Endothelial cell of umbilical vein (primary cell): Measurements from ENCODE around the gene STRN. TPM values are rescaled to one million over a fixed set of nuclear protein-coding genes. Genes with fewer than 3 reads are reported as not detected.

ENCODE experiments used
- BruUV-seq: library from RNA; stranded (reverse); fragments of 400-500 nt; replicated peaks from 2 replicates; lab custom pipeline; 2021; lab: Mats Ljungman, UMichigan
- CTCF ChIA-PET: fragments of 300-600, 350-600 bp; sonication (Branson Sonifier 250); formaldehyde crosslinking; loops from one replicate; lab custom pipeline; 2021; ENCODE audit warnings: antibody characterized with exemption, inconsistent platforms; lab: Charles Lee
- POLR2A ChIA-PET: fragments of 300-600, 350-600 bp; sonication (Branson Sonifier 250); formaldehyde crosslinking; loops from one replicate; lab custom pipeline; 2021; ENCODE audit warnings: antibody characterized with exemption, inconsistent platforms; lab: Charles Lee
- DNase-seq: peaks from one replicate; pipeline ENCODE4 v3.0.0-alpha.2; 2011; ENCODE audit warnings: low read depth, low spot score
- FAIRE-seq: peaks from 2 replicates; lab custom pipeline; 2011; peaks lifted over from hg19 to GRCh38; lab: Jason Lieb, UNC
- H2AFZ ChIP-seq: 2 replicates; pipeline ENCODE4 v1.6.0; 2012; ENCODE audit warnings: low read depth, low read length, control low read depth, inconsistent platforms
- H3K27ac ChIP-seq: 2 replicates; pipeline ENCODE4 v1.5.1; 2011; ENCODE audit warnings: low read depth, mild to moderate bottlenecking, control low read depth, low read length, moderate library complexity; ENCODE audit not compliant: insufficient read depth
- H3K27me3 ChIP-seq, 2 experiments: 2 replicates each; pipeline versions ENCODE4 v1.6.0 to v1.6.1; 2011; ENCODE audit warnings: low read length in 2 of 2, mixed read lengths in 1 of 2; ENCODE audit not compliant: control insufficient read depth in 2 of 2, insufficient read depth in 2 of 2
- H3K36me3 ChIP-seq, 2 experiments: 2 replicates in 1 of 2; 3 replicates in 1 of 2; pipeline ENCODE4 v1.5.1; 2011; ENCODE audit warnings: low read length in 2 of 2, mild to moderate bottlenecking in 1 of 2, moderate library complexity in 1 of 2; ENCODE audit not compliant: control insufficient read depth in 2 of 2, insufficient read depth in 2 of 2; ENCODE audit errors: extremely low read depth in 1 of 2
- H3K4me1 ChIP-seq: 3 replicates; pipeline ENCODE4 v1.5.1; 2011; ENCODE audit warnings: mild to moderate bottlenecking, low read length; ENCODE audit not compliant: control insufficient read depth, insufficient read depth; ENCODE audit errors: extremely low read depth
- H3K4me2 ChIP-seq: 2 replicates; pipeline ENCODE4 v1.6.1; 2011; ENCODE audit warnings: low read length, control low read depth, mixed read lengths; ENCODE audit not compliant: insufficient read depth
- H3K4me3 ChIP-seq, 3 experiments: fragments of 200-600 bp in 1 of 3; sonication (generic), shearing (Covaris generic) in 1 of 3; replicated peaks in 1 of 3; 2 replicates each; pipeline ENCODE4 v1.5.1; 2011 to 2016; ENCODE audit warnings: control low read depth in 3 of 3, low read length in 3 of 3, mild to moderate bottlenecking in 2 of 3, inconsistent platforms in 1 of 3, low read depth in 1 of 3, moderate library complexity in 1 of 3; ENCODE audit not compliant: insufficient read depth in 1 of 3
- H3K79me2 ChIP-seq: 2 replicates; pipeline ENCODE4 v1.6.0; 2012; ENCODE audit warnings: low read length, inconsistent platforms; ENCODE audit not compliant: control insufficient read depth, insufficient read depth
- H3K9ac ChIP-seq: replicated peaks from 2 replicates; pipeline ENCODE3; 2011; ENCODE audit warnings: low read length, control low read depth; ENCODE audit not compliant: insufficient read depth; ENCODE audit errors: extremely low read depth
- H3K9me1 ChIP-seq: replicated peaks from 3 replicates; pipeline ENCODE4 v1.6.0; 2011; ENCODE audit warnings: mild to moderate bottlenecking, low read length; ENCODE audit not compliant: control insufficient read depth, insufficient read depth; ENCODE audit errors: extremely low read depth
- H3K9me3 ChIP-seq: replicated peaks from 2 replicates; pipeline ENCODE4 v1.5.1; 2012; ENCODE audit warnings: low read length, inconsistent platforms; ENCODE audit not compliant: control insufficient read depth, insufficient read depth
- H4K20me1 ChIP-seq: replicated peaks from 2 replicates; pipeline ENCODE3; 2011; ENCODE audit warnings: mild to moderate bottlenecking, low read length; ENCODE audit not compliant: control insufficient read depth, insufficient read depth; ENCODE audit errors: extremely low read depth
- EZH2 ChIP-seq: IDR thresholded peaks from 2 replicates; pipeline ENCODE4 v1.6.1; 2012; ENCODE audit warnings: borderline replicate concordance, low read depth, mild to moderate bottlenecking, moderate library complexity, low read length, inconsistent platforms; ENCODE audit not compliant: severe bottlenecking
- FOS ChIP-seq: IDR thresholded peaks from 2 replicates; pipeline ENCODE4 v1.6.1; 2011; ENCODE audit warnings: mild to moderate bottlenecking, low read length, moderate library complexity, borderline replicate concordance; ENCODE audit not compliant: insufficient read depth
- GATA2 ChIP-seq: IDR thresholded peaks from 2 replicates; pipeline ENCODE4 v1.7.0; 2011; ENCODE audit warnings: low read depth, mild to moderate bottlenecking, moderate library complexity, mixed read lengths, low read length; ENCODE audit not compliant: insufficient read length, insufficient read depth
- JUN ChIP-seq: IDR thresholded peaks from 2 replicates; pipeline ENCODE4 v1.6.1; 2011; ENCODE audit warnings: borderline replicate concordance, low read depth; ENCODE audit not compliant: insufficient read length, insufficient read depth
- MYC ChIP-seq: IDR thresholded peaks from one replicate; pipeline ENCODE4 v1.6.1; 2011; ENCODE audit warnings: mild to moderate bottlenecking, low read depth, low read length
- POLR2A ChIP-seq: IDR thresholded peaks from 2 replicates; pipeline ENCODE4 v1.6.1; 2012; ENCODE audit warnings: low read depth, mild to moderate bottlenecking, control low read depth, low read length
- POLR2AphosphoS5 ChIP-seq: IDR thresholded peaks from 2 replicates; pipeline ENCODE4 v1.6.1; 2012; ENCODE audit warnings: low read depth, mild to moderate bottlenecking, control low read depth, low read length, moderate library complexity; ENCODE audit not compliant: insufficient read depth
- dilution Hi-C: fragments of 300-500 bp; cut with MboI; formaldehyde crosslinking; loops from one replicate; pipeline ENCODE4 v1.15.0; 2019; ENCODE audit warnings: low sequenced_read_pairs; ENCODE audit not compliant: extremely low pct_ligation_motif_present
- intact Hi-C: fragments of 100-400 bp; cut with micrococcal nuclease; formaldehyde crosslinking; loops from one replicate; pipeline ENCODE4 v1.10.0; 2022
- polyA plus RNA-seq, 4 experiments: library from polyadenylated mRNA; depleted of rRNA in 3 of 4; stranded (reverse) in 3 of 4; unstranded in 1 of 4; fragments of >200 nt; gene quantifications; 2 replicates each; pipeline versions ENCODE4 v1.2.1 to v1.2.3, GENCODE V29; 2011 to 2012; ENCODE audit warnings: missing spikeins in 1 of 4
- total RNA-seq: library from RNA; stranded (reverse); gene quantifications from 2 replicates; pipeline ENCODE4 v1.2.3, GENCODE V29; 2021
- TF ChIP-seq, protein P1 (sequence below), 2 donors: IDR thresholded peaks; 1 replicate in 1 of 2; 2 replicates in 1 of 2; pipeline ENCODE4 v1.5.1; 2011; ENCODE audit warnings: low read length in 2 of 2, mild to moderate bottlenecking in 2 of 2, moderate library complexity in 2 of 2, control low read depth in 1 of 2, inconsistent platforms in 1 of 2, low read depth in 1 of 2; ENCODE audit not compliant: insufficient read depth in 1 of 2; ENCODE audit errors: extremely low read depth in 1 of 2
- TF ChIP-seq, protein P2 (sequence below): IDR thresholded peaks from 2 replicates; pipeline ENCODE4 v1.6.1; 2011; ENCODE audit not compliant: insufficient read depth, insufficient read length

STRN gene
- total and polyA plus RNA-seq, 2 donors (not counting 3 experiments of a cell fraction or from before 2014, with no cell fraction given): 6.7 to 33.4 TPM

GRCh38 chr2:36911012-36911411 is 55.3 kb downstream of the STRN start:
- dilution Hi-C loops (no loop called here), intact Hi-C loops (no loop called here)
- BruUV-seq: no TSS peak
- Histone ChIP-seq H2AFZ (no peak overlapping the region), H3K27ac (no peak overlapping the region), H3K9me3 (no peaks in the 10 kb centered on the region), H3K36me3 (no peaks in the 10 kb centered on the region), H3K9ac (no peak overlapping the region), H3K4me1 (peaks cover 3% of the 10 kb centered on the region), H3K27me3 (no peaks in the 10 kb centered on the region), H3K79me2 (peaks cover 2% of the 10 kb centered on the region), H4K20me1 (no peaks in the 10 kb centered on the region), H3K9me1 (no peaks in the 10 kb centered on the region), H3K4me2 (no peak overlapping the region), H3K4me3 (no peak overlapping the region)
- no peak for TF ChIP-seq POLR2A
- no peak for TF ChIP-seq FOS
- TF ChIP-seq, protein P1, sequence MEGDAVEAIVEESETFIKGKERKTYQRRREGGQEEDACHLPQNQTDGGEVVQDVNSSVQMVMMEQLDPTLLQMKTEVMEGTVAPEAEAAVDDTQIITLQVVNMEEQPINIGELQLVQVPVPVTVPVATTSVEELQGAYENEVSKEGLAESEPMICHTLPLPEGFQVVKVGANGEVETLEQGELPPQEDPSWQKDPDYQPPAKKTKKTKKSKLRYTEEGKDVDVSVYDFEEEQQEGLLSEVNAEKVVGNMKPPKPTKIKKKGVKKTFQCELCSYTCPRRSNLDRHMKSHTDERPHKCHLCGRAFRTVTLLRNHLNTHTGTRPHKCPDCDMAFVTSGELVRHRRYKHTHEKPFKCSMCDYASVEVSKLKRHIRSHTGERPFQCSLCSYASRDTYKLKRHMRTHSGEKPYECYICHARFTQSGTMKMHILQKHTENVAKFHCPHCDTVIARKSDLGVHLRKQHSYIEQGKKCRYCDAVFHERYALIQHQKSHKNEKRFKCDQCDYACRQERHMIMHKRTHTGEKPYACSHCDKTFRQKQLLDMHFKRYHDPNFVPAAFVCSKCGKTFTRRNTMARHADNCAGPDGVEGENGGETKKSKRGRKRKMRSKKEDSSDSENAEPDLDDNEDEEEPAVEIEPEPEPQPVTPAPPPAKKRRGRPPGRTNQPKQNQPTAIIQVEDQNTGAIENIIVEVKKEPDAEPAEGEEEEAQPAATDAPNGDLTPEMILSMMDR (IDR thresholded peaks at IDR 0.05; ENCODE audit: extremely low read depth in 1 of 2, insufficient read depth in 1 of 2, low read depth in 1 of 2, low read length in 2 of 2): no peak
- no peak for TF ChIP-seq GATA2
- TF ChIP-seq MYC: no peak
- TF ChIP-seq POLR2AphosphoS5: no peak
- TF ChIP-seq, protein P2, sequence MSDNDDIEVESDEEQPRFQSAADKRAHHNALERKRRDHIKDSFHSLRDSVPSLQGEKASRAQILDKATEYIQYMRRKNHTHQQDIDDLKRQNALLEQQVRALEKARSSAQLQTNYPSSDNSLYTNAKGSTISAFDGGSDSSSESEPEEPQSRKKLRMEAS: no peak
- no peak for TF ChIP-seq JUN
- no peak for TF ChIP-seq EZH2
- FAIRE-seq: no peak
- DNase-seq: no peak
- ChIA-PET CTCF (interaction anchor here (1.4 kb wide), 1 partner anchor 40 kb away, joined by 4 read pairs; no protein-coding TSS in a partner anchor), POLR2A (no interaction called here)
